Fibroblast of skin of right quadriceps (primary cell): ENCODE results near the gene C6orf132.
"Not testable (repeated sequence)": the region's sequence is repeated elsewhere in the genome, so short reads cannot be mapped to it uniquely, and the experiment has no call there.

Source experiments
- DNase-seq: peaks from one replicate; pipeline ENCODE4 v3.0.0-alpha.2; 2013

C6orf132 gene

GRCh38 chr6:42158631-42159030, 16.2 kb upstream of the C6orf132 start:
- DNase-seq, result no peak

- peak; percentile 63 for DNase-seq
Measured at GRCh38 chr6:42158011-42158410, 15.6 kb upstream of the C6orf132 start.

- DNase-seq, result no peak
Measured at GRCh38 chr6:42156638-42157037, 14.2 kb upstream of the C6orf132 start.

GRCh38 chr6:42155293-42155692, 12.9 kb upstream of the C6orf132 start:
- DNase-seq, result no peak

- no peak for DNase-seq
Measured at GRCh38 chr6:42154461-42155209, 12.2 kb upstream of the C6orf132 start.

- DNase-seq, result no peak
Measured at GRCh38 chr6:42153921-42154320, 11.5 kb upstream of the C6orf132 start.

- not testable (repeated sequence) for DNase-seq
Measured at GRCh38 chr6:42152528-42153213, 10.3 kb upstream of the C6orf132 start.

GRCh38 chr6:42152024-42152423, 9.6 kb upstream of the C6orf132 start:
- DNase-seq, result peak; percentile 14

GRCh38 chr6:42150254-42150653, 7.8 kb upstream of the C6orf132 start:
- no peak for DNase-seq

GRCh38 chr6:42148058-42148457, 5.6 kb upstream of the C6orf132 start:
- DNase-seq, result no peak

- DNase-seq, result no peak
Measured at GRCh38 chr6:42147138-42147562, 4.7 kb upstream of the C6orf132 start.

GRCh38 chr6:42141603-42142117, 760 bp downstream of the C6orf132 start:
- peak; percentile 14 for DNase-seq

GRCh38 chr6:42140756-42141602, 1.4 kb downstream of the C6orf132 start:
- DNase-seq, result peak; percentile 20

GRCh38 chr6:42140032-42140431, 2.4 kb downstream of the C6orf132 start:
- DNase-seq, result no peak

GRCh38 chr6:42138630-42139619, 3.5 kb downstream of the C6orf132 start:
- DNase-seq, result peak; percentile 46

GRCh38 chr6:42138190-42138589, 4.2 kb downstream of the C6orf132 start:
- DNase-seq, result no peak

GRCh38 chr6:42137194-42137753, 5.1 kb downstream of the C6orf132 start:
- no peak for DNase-seq

- DNase-seq, result peak; percentile 78
Measured at GRCh38 chr6:42136508-42137193, 5.8 kb downstream of the C6orf132 start.

- peak; percentile 17 for DNase-seq
Measured at GRCh38 chr6:42135722-42136121, 6.7 kb downstream of the C6orf132 start.

- no peak for DNase-seq
Measured at GRCh38 chr6:42135161-42135560, 7.3 kb downstream of the C6orf132 start.

GRCh38 chr6:42133926-42134325, 8.5 kb downstream of the C6orf132 start:
- no peak for DNase-seq
